DMS53 (cell line): Measurements from ENCODE around the gene EVA1C.
"Not testable (repeated sequence)": the region's sequence is repeated elsewhere in the genome, so short reads cannot be mapped to it uniquely, and the experiment has no call there.

Experiments used
- DNase-seq: peaks from one replicate; lab custom pipeline; 2025; lab: John Stamatoyannopoulos, UW

EVA1C gene

DNA sequence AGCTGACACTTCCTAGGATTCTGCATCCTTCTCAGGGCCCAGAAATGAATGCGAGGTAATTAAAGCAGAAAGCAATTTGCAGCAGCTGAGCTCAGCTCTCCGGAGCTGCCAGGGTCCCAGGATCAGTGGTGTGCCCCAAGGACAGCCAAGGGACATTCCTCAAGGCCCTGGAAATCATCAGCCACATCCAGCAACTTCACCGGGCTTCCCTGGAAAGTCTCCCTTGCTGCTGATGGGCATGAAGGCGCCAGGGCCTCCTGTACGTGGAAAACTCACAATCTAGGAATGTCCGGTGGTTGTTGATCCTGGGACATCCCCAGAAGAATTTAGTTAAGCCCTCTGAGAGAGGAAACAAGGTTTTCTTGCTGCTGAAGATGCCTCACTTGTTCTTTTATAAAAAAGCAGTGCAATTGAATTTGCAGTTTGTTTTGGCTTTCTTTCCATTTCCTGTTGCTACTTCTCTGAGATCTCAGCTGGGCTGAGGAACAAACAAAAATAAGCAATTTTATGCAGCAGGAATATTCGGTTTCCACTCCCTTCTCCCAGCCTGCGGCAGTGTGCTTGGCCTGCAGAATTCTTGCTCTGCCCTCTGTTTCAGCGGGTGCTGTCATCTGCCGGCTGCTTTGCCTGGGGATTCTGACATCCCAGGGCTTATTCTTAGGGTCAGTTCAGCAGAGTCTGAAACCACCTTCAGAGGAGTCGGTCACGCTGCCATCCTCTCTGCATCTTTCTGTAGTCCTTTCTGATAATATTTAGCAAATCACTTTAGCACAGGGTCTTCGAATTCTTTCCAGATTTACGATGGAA is 86.9 kb downstream of the EVA1C start:
- DNase-seq: no peak

GRCh38 chr21:32503641-32504040 is 91.1 kb downstream of the EVA1C start:
- not testable (repeated sequence) for DNase-seq

DNA sequence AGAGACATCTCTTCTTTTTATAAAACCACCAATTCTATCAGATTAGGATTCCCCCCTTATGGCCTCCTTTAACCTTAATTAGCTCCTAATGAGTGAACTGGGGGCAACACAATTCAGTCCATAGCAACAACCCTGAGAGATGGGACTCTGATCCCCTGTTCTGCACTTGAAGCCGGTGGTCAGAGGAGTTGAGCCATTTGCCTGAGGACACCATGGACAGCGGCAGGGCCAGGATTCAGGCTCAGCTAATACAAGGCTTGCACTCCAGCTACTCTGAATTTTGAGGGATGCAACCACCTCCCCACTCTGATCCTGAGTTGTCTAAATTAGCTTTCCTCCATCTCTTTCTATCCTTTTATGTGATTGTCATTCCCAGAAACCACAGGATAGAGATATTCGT is 93.3 kb downstream of the EVA1C start:
- DNase-seq: not testable (repeated sequence)

DNA sequence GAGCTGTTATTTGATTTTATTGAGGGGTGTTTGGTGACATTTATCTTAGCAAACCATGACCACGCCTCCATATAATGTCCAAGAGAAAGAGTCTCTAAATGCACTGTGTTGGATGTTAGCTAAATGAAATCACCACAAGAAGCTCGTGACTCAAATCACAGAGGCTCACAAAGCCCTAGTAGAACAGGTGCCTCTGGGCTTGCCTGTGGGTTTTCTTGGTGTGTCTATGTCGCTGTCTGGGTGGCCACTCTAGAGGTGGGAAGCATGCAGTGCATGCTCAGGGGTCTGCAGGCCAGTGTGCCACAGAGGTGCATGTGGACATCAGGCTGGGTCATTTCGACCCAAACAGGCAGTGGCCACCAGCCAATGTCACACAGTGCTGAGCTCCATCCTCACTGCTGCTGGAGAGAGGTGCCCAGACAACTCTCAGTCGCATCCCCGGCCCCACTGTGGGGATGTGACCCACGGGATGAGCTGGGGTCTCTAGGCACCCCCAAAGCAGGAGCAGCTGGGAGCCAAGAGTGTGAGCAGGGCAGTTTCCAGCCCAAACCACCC is 94.0 kb downstream of the EVA1C start:
- not testable (repeated sequence) for DNase-seq

DNA sequence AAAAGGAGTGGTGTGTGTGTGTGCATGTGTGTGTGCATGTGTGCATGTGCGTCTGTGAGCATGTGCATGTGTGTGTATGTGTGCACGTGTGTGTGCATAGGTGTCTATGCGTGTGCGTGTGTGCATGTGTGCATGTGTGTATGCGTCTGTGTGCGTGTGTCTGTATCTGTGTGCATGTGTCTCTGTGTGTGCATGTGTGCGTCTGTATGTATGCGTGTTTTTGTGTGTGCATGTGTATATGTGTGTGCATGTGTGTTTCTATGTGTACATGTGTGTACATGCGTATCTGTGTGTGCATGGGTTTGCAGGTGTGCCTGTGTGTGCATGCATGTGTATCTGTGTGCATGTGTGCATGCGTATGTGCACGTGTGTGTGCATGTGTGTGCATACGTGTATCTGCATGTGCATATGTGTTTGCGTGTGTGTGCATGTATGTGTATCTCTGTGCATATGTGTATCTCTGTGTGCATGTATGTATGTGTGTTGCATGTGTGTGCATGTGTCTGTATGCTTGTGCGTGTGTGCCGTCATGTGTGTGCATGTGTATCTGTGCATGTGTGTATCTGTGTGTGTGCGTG is 94.9 kb downstream of the EVA1C start:
- DNase-seq: no peak

DNA sequence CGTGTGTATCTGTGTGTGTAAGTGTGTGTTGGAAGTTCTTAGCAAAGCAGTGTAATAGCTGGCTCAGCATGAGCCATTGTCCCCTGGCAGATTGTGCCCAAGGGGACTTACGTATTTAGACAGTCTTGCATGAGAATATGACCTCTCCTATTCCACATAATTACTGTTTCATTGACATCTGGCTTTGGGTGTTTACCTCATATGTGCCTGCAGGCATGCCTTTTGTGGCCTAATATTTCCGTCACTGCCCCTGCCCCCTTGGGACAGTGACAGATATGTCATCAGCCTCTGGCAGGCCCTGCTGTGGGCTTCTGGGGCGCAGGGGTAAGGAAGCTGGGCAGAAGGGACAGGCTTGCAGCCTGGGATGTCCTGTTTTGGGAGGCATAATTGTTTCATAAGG is 95.5 kb downstream of the EVA1C start:
- not testable (repeated sequence) for DNase-seq

DNA sequence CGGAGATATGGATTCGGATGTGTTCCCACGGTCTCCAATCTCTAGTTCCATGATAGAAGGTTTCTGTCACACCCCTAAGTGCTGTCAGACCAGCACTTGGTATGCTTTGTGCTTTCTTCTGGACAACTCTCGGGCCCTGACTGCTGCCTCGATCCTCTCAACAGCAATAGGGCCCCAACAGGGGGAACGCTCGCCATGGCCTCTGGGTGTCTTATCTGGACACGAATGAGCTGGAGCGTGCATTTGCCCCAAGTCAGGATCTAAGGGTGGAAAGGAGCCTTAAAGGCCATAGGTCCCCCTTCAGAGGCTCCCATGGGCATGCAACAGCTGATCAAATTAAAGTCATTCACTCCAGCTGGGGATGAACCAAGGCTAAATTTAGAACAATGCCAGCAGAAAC is 96.1 kb downstream of the EVA1C start:
- DNase-seq: no peak

- not testable (repeated sequence) for DNase-seq
Measured at GRCh38 chr21:32508975-32509374, 96.5 kb downstream of the EVA1C start.

DNA sequence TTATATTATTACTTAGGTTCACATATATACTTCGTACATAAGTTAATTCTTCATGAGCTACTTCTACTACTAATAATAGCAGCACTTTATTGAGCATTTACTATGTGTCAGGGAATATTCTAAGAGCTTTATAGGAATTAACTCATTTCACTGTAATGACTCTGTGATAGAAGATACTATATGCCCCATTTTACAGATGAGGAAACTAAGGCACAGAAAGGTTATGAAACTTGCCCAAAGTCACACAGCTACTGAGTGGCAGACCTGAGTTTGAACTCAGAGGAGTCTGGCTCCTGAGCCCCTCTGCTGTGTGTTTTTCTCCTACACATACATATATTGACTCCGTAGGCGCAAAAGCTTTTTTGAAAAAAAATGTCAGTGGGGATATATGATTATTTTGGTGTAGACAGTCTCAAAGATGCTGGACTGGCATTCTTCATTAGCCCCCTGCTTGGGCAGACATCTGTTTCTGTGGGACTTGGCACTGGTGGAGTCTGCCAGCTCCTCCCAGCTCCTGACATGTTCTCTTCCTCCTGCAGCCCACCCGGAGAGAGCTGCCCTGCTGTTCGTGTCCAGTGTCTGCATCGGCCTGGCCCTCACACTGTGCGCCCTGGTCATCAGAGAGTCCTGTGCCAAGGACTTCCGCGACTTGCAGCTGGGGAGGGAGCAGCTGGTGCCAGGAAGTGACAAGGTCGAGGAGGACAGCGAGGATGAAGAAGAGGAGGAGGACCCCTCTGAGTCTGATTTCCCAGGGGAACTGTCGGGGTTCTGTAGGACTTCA is 102.0 kb downstream of the EVA1C start:
- no peak for DNase-seq

GRCh38 chr21:32515874-32516273 is 103.4 kb downstream of the EVA1C start:
- DNase-seq: no peak

GRCh38 chr21:32516756-32517649 is 104.5 kb downstream of the EVA1C start:
- no peak for DNase-seq

DNA sequence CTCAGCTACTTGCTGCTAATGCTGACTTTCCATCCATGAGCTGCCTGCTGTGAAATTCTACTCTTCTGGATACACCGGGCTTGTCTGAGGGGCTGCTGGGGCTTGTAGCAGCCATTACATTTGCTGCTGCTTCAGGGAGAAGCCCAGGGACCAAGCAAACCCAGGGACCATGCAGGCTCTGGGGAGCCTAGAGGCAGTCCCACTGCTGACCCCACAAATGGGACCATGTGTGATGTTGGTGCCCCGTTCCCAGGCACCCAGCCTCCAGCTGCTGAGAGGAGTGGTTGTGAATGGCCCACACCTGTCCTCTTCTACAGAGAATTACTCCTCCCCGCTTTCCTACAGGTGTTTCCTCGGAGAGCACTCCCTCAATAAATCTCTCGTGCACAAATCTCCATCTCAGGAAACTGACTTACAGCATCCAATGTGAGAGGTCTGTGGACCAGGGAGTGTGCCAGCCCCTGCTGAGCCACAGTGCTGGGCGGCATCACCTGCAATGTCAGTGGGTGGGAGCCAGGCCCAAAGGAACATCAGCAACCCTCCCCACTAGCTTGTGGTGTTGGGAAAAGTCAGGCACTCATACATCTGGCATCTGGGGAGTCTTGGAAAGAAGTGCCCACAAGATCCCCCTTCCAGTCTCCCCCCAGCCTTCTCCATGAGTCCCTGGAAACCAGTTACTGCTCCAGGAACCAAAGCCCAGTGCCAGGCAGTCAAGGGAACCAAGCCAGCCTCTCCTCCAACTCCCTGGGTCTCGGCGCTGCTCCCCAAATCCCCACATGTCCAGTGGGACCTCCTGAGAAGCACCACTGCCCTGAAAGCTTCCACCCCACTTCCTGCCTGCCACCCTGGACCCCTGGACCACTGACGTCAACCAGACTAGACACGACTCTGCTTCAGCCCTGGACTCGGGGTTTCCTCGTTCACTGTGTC is 107.7 kb downstream of the EVA1C start:
- DNase-seq: no peak

DNA sequence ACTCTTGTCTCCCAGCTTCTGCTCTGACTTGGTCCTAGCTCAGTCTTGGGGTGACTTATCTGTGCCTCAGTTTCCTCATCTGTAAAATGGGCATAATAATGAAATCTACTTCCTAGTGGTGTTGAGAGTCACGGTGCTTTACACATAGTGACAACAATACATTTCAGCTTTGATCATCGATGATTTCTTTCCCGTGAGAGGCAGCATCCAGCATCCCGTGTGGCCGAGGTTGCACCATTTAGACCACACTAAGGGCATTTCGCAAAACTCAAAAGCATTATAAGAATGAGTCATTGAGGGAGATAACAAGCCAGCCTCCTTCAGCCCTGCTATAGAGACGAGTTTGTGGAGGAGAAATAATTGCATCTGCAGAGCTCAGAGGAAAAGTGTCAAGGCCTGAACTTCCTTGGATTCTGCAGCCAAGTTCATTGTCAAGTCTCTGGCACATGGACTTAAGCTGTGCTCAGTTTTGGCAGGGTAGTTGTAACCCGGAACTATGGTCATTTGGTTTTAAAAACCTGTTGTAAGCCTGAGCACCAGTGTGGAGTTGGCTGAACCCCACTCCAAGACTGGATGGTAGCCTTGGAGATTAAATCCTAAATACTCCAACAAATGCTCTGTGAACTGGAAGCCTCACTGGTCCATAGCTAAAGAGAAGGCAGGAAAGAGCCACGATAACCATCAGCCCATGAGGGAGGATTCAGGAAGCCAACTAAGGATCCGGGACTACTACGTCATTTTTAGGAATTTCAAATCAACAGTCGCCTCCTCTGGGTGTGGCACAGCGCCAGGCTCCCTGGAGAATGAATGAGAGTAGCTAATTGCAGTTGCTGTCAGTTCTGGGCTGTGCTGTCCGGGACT is 108.6 kb downstream of the EVA1C start:
- DNase-seq: no peak

DNA sequence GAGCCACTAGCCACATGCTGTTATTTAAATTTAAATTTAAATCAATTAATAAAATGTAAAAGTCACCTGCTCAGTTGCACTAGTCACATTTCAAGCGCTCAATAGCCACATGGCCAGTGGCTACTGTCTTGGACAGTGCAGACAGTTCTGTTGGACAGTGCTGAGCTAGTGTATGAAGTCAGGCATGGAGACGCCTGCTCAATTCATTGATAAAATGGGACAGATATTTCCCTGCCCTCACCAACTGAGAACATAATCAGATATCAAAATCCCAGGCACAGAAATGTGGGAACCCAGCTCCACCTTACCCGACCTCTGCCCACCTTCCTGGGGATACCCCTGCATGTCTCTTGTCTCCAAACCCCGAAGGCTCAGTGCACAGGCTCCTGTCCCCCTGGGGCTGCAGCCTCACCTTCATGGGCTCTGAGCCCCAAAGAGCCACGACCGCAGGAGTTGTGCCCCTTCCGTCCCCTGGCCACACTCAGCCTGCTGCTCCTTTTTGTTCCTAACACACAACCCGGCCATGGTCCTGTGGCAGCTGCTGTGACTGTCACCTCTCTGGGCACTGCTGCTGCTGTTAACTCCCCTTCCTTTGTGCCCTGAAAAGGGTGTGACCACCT is 109.3 kb downstream of the EVA1C start:
- no peak for DNase-seq

DNA sequence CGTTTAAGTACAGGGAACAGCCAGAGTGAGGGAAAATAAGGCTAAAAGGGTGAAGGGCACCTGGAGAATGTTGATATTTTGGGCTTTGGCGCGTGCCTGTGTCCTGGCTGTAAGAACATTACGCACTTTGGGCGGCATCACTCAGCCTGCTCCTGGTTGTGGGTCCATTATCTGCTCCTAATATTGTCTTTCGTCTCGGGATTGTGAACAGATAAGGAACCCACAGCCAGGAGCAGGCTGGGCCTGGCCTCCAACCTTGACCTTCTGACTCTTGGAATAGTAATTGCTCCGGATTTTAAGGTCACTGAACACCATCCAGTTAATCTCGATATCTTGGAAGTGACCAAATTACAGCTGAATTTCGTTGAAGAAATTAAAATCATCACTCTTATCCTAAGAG is 111.0 kb downstream of the EVA1C start:
- no peak for DNase-seq

DNA sequence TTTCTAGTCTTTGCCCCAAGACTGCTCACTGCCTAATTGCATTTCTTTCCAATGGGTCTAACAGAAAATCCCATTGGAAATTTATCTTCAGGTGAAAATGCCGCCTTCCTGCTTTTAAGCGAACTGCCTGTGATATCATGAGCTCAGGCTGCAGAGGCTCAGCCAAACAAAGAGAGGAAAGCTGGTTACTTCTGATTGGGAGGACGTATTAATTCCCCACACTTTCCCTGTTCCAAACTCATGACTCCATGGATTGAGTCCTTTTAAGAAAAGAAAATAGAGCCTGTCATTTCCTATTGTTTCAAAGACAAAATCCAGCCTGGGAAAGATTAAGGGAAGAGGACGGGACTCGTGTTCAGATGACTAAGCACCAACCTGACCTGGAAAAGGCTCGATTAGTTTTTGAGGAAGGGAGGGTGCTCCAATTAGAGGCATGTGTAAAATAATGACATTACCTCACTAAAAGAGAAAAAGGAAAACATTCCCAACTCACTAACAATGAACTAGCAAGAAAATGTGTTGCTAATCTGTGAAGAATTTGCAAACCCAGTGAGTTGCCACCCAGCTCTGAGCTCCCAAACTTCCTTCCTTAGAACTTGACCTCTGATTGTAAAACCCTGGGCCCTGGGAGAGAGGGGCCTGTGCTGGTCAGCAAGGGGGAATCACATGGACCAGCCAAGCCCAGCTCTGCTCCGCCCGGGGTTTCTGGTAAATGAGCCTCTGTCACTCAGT is 111.6 kb downstream of the EVA1C start:
- DNase-seq: no peak

DNA sequence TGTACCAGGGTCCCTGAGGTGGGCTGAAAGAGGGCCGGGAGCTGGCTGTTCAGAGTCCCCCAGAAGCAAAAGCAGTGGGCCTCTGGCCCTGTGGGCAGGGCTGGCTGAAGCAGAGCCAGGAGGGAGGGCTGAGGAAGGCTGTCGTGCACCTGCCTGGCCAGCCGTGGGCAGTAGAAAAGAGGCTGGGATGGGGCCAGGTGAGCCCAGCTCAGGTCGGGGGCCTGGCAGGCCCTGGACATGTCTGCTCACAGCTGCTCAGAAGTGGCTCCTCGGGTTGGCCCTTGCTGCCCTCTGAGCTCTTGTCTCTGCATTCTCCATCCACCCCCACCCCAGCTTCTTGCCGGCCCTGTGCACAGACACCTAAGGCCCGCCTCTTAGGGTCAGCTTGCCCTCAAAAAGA is 112.8 kb downstream of the EVA1C start:
- DNase-seq: no peak

DNA sequence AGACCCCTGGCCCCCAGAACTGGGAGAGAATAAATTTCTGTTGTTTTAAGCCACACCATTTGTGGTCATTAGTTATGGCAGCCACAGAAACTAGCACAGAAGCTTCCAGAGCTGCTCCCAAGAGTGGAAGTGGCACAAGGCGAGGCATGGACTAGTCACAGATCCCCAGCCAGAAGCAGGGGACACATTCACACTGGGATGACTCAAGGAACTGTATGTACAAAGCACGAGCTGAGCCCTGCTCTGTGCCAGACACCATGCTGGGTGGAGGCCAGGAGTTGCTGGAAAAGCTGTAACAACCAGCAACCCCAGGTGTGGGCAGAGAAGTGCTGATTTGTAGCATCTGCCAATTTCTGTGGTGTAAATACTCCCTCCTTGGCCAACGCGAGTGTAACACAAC is 117.2 kb downstream of the EVA1C start:
- no peak for DNase-seq
